Midbrain (tissue), 1 donor: ENCODE data around the gene MAST4.

ENCODE experiments used
- DNase-seq: peaks from one replicate; lab custom pipeline; 2025; lab: John Stamatoyannopoulos, UW

The MAST4 gene

DNA sequence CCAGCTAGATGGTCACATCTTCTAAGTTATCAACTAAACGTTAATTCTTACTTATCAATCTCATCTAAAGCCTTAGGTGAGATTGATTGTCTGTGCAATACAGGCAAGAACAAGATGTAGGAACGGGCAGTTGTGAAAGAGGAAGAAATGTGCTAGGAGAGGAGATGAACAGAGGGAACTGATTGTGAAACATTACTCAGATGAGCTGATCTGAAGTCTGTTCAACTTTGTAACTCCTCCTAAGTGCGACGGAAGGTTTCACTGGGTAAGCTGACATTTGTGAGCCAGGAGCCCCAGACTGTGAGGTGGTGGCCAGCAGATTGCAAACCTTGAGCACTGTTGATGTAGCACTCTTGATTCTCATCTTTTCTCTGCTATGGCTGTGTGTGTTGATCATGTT, 396.4 kb downstream of the MAST4 start:
- no peak for DNase-seq

DNA sequence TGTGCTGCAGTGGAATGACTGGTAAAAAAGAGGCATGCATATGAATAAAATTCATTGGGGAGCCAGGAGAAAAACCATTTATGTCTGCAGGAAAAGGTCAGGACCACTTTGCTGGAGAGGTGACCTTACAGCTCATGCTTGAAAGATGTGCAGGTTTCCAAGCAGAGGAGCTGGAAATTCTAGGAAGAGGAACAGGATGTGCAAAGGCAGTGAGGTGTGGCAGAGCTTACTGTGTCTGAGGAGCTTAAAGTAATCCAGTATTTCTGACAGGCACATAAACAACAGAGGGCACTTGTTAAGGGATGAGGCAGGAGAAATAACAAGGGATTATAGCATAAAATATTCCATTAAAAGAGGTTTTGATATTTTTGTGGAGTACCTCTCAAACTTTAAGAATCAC, 397.3 kb downstream of the MAST4 start:
- no peak for DNase-seq

- DNase-seq: no peak
Observed at GRCh38 chr5:66993882-66994281, 397.7 kb downstream of the MAST4 start.

GRCh38 chr5:66994790-66995189, 398.6 kb downstream of the MAST4 start:
- DNase-seq: no peak

GRCh38 chr5:67000794-67001475, 404.7 kb downstream of the MAST4 start:
- no peak for DNase-seq

DNA sequence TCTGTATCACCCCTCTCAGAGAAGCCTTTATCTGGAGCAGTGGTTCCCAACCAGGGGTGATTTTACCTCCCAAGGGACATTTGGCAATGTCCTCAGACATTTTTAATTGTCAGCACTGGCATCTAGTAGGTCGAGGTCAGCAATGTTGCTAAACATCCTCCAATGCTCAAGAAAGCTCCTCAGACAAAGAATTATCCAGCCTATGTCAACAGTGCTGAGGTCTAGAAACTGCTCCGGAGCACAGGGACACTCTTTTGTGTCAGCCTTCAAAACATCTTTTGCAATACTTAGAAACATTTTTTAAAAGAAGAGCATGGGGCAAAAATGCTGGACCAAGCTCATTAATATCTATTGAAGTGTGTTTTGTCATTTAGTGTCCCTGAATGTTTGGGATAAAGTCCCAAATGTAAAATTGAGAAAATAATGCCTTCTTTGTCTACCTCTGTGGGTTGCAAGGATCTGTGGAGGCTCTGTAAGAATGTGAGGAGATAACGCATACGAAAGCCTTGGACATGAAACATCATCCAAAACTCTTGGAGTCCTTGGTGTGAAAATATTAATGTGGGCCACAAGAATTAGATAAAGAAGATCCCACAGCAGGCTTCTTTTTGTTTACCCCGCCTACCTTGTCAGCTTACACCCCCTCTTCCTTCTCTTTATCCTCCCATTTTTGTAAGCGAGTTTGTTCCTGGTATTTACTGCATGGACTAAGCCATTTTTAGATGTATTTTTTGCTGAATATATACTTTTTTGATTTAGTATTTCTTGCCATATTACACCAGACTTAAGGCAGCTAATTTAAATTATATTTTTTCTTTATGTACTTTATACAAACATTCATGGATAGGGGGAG, 406.9 kb downstream of the MAST4 start:
- DNase-seq: no peak

DNA sequence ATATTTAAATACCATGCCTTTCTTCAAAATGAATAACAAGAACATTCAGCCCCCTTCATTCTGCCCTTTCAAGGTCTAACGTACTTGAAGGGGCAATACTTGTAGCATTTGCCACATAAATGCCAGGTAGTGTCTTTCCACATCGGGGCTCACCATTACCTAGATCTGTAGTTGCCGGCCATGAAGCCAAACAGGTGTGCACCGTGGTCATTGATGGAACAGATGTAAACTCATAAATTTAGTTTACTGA, 407.4 kb downstream of the MAST4 start:
- no peak for DNase-seq

GRCh38 chr5:67003935-67004729, 407.9 kb downstream of the MAST4 start:
- peak; percentile 42 for DNase-seq

DNA sequence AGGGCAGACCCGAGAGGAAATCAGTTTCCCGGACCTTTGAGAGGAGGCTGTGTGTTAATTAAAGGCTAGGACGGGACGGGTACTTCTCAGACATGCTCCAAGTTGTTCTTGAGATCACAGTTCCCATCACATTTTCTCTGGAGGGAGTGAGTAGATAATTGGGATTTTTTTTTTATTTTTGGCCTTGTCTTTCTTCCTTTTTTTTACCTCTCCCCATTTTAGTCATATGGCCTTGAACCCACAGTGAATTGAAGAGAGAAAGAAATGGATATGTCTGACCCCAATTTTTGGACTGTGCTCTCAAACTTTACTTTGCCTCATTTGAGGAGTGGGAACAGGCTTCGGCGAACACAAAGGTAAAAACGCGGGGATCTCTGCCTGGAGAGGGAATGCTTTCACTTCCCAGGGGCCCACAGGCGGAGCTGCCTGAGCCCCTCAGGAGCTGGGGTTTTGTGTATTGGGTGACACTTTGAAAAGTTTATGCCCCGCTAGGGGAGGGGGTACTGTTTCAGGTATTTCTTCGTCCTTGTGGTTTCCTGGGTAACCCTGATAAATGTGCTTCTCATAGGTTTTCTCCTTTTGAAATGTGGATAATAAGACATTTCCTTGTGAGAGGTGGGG, 408.6 kb downstream of the MAST4 start:
- DNase-seq: no peak

DNA sequence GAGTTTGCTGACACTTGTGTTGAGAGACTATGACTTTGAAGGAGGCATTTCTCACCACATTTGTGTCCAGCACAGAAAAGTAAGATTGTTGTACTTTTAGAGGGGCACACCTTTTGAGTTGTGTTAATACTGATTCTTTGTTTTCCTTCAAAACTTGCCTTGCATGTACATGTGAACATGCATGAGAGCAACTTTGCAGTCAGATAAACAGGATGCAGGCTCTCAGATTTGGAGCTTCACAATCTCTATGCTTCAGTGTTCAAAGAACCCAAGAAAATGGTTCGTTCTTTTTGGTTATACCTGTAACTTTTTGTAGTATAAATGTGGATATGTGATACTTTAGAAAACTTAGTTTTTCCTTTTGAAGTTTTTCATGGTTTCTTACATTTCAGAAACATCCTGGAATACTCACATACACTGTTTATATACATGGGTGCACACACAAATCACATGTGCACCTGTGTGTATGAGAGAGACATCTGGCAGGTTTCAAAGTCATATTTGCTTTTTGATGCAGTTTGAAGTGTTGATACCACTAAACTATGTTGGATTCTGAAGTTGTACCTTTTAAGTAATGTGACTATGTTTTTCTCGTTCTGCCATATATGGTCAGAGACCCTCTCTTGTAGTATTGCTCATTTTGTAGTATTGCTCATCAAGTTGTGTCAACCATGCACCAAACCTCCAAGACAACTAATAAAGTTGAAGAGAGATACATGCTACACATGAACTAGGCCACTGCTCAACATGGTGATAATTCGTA, 409.7 kb downstream of the MAST4 start:
- no peak for DNase-seq

GRCh38 chr5:67006500-67006848, 410.3 kb downstream of the MAST4 start:
- no peak for DNase-seq

- DNase-seq: no peak
Observed at GRCh38 chr5:67009028-67009427, 412.8 kb downstream of the MAST4 start.

DNA sequence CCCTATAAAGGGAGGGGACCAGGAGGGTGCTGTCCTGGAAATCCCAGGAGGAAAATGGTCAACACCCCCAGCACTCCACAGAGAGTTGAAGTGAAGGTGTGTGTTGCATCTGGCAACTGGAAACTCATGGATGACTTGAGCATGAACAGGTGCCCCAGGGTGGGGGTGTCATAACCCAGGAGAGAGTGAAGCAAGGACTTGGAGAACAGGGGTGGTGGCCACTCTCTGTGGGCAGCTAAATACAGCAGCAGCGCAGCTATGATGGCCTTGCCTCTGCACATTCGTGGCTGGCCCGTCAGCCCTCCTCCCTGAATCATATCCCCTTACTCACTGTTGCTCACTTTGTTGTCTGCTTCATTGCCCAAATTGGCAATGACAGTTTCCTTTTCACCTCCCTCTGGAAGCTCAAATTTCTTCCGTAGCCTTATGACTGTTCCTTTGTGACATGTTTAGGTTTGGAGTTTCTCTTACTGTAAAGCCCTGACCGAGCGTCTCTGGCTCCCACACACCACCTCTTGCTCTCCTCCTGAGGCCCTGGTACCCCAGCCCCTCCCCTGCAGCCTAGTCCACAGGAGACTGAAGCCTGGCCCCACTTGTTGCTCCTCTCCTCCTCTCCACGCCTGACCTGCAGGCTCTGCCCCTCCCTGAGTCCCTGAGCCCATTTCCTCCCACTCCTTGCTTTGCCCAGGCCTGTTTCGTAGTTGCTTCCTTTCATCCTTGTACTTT, 414.7 kb downstream of the MAST4 start:
- no peak for DNase-seq

DNA sequence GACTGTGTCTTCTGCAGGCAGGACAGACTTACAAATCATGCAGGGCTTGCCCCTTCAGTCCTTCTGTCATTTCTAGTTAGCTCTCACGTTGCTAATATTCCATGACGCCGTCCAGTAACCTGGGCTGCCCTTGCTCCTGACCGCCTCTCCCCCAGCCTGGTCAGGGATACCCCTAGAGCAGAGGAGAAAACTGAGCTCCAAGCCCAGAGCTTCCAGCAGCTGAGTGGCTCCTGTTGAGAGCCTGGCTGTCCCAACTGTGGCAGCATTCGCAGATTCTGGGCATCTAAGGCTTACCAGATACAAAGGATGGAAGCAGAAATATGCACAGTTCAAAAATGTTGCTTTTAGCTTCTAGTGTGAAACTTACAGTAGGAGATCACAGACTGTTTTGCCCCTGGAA, 415.2 kb downstream of the MAST4 start:
- DNase-seq: no peak

DNA sequence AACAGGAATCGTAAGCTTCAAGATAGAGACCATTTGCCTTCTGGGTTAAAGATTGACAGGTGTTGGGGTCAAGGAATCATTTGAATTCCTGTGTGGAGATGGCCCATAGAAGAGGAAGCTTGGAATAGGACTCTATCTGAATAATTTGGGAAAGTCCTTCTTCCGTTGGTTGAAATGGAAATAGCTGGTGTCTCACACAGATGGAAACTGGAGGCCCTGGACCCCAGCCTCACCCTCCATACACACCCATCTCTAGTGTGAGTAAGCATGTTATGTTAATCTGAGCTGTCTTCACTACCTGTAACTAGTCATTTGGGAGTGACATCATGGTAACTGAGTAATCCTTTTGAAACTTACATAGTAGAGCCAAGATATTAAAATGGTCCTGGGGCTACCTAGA, 416.0 kb downstream of the MAST4 start:
- no peak for DNase-seq

DNA sequence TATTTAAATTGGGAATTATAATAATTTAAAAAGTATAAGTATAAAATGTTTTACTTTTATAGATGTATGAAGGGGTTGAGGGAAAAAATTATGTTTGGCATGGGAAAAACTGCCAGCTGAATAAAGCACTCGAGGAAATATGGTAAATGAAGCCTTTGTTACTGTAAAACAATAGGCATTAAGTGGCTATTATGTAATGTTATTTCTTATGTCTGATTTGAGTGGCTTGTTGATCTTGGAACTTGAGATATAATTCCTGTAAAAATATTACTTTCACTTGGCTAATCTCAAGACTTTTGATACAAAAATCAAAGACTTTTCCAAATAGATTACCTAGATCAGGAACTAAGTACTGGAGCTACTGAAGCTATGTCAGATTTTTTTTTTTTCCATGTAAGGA, 417.5 kb downstream of the MAST4 start:
- no peak for DNase-seq

GRCh38 chr5:67014191-67014590, 418.0 kb downstream of the MAST4 start:
- DNase-seq: no peak

GRCh38 chr5:67014957-67015400, 418.8 kb downstream of the MAST4 start:
- DNase-seq: no peak

GRCh38 chr5:67015541-67016191, 419.5 kb downstream of the MAST4 start:
- no peak for DNase-seq

DNA sequence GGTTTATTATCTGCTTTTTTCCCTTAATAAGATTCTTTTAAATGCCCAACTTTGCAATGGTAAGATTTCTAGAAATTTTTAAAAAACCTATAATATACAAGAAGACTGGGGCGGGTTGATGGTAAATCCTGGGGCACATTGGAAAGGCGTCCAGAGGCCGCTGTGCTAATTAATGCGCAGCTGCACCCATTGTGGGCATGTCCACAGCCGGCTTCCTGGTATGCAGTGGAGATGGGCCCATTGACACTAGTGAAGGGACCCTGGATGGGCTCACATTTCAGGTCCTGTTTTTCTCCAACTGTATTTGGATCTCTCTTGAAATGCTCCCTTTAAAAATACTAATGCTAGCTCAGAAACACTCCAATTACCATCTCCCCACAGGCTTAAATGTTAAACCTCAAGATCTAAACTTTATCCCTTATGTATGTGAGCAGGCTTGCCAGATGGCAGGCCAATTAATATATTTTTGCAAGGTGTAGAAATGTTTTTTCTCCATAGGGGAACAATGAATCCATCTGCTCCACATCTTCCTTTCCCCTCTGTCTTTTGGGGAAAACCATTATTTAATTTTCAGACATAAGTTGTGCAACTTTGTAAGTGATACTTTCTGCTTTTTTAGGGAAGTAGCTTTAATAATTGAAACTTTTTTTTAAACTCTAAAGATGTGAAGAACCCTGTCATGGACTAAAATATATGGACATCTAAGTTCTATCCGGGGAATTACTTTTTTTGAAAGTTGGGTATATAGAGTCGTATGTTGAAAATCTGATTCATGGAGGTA, 423.1 kb downstream of the MAST4 start:
- no peak for DNase-seq
